OCI-LY7 (cell line): ENCODE data around the gene TRANK1. TPM values are rescaled to one million over a fixed set of nuclear protein-coding genes. Genes with fewer than 3 reads are reported as not detected.

Experiments used
- BruUV-seq: library from RNA; stranded (reverse); fragments of 400-500 nt; replicated peaks from 2 replicates; lab custom pipeline; 2021; lab: Mats Ljungman, UMichigan
- CTCF ChIA-PET: fragments of 300-600 bp; sonication (Branson Sonifier 250); formaldehyde crosslinking; loops from one replicate; lab custom pipeline; 2022; ENCODE audit warnings: antibody characterized with exemption; ENCODE audit not compliant: unreplicated experiment; lab: Charles Lee
- POLR2A ChIA-PET: fragments of 300-600 bp; sonication (Branson Sonifier 250); formaldehyde crosslinking; loops from one replicate; lab custom pipeline; 2022; ENCODE audit warnings: antibody characterized with exemption; lab: Charles Lee
- DNase-seq: peaks from one replicate; pipeline ENCODE4 v3.0.0-alpha.2; 2015; ENCODE audit warnings: low spot score
- H2AFZ ChIP-seq: fragments of 200-600 bp; sonication (generic), shearing (Covaris generic); 2 replicates; pipeline ENCODE4 v1.6.1; 2014; ENCODE audit warnings: mild to moderate bottlenecking, antibody characterized with exemption, low read length, moderate library complexity
- H3K27ac ChIP-seq: fragments of 200-600 bp; sonication (generic); 2 replicates; pipeline ENCODE4 v1.5.1; 2014; ENCODE audit warnings: mixed run types, low read depth, mild to moderate bottlenecking, moderate library complexity, low read length, inconsistent platforms; ENCODE audit not compliant: poor library complexity, severe bottlenecking
- H3K36me3 ChIP-seq: fragments of 200-600 bp; sonication (generic); 2 replicates; pipeline ENCODE4 v1.6.1; 2014; ENCODE audit warnings: mild to moderate bottlenecking, antibody characterized with exemption, low read length, moderate library complexity, mixed read lengths; ENCODE audit not compliant: insufficient read depth
- H3K4me1 ChIP-seq: fragments of 200-600 bp; sonication (generic); 2 replicates; pipeline ENCODE4 v1.5.1; 2014; ENCODE audit warnings: mild to moderate bottlenecking, low read length; ENCODE audit not compliant: insufficient read depth, poor library complexity, severe bottlenecking
- H3K4me2 ChIP-seq: fragments of 200-600 bp; sonication (generic); 2 replicates; pipeline ENCODE4 v1.6.1; 2014; ENCODE audit warnings: mild to moderate bottlenecking, low read length
- H3K4me3 ChIP-seq: fragments of 200-600 bp; sonication (generic); 2 replicates; pipeline ENCODE4 v1.5.1; 2014; ENCODE audit warnings: mild to moderate bottlenecking, low read depth, low read length; ENCODE audit not compliant: poor library complexity, severe bottlenecking
- H3K79me2 ChIP-seq: fragments of 200-600 bp; sonication (generic); 2 replicates; pipeline ENCODE4 v1.6.1; 2016; ENCODE audit warnings: low read depth, mild to moderate bottlenecking, low read length, moderate library complexity, mixed read lengths; ENCODE audit not compliant: insufficient read depth
- H3K9me2 ChIP-seq: fragments of 200-600 bp; sonication (generic); 2 replicates; pipeline ENCODE4 v1.6.1; 2016; ENCODE audit warnings: mild to moderate bottlenecking, low read length, mixed read lengths; ENCODE audit not compliant: insufficient read depth
- H3K9me3 ChIP-seq: fragments of 200-600 bp; sonication (generic); 2 replicates; pipeline ENCODE4 v1.6.1; 2014; ENCODE audit warnings: mild to moderate bottlenecking, mixed run types, low read length, mixed read lengths
- H4K20me1 ChIP-seq: fragments of 200-600 bp; sonication (generic); 2 replicates; pipeline ENCODE4 v1.6.1; 2014; ENCODE audit warnings: mild to moderate bottlenecking, antibody characterized with exemption, low read length, moderate library complexity, mixed read lengths; ENCODE audit not compliant: insufficient read depth
- EZH2phosphoT487 ChIP-seq: fragments of 200-600 bp; sonication (generic); IDR thresholded peaks from 2 replicates; pipeline ENCODE4 v1.6.1; 2018; ENCODE audit warnings: low read depth, borderline replicate concordance, mild to moderate bottlenecking, mixed run types, antibody characterized with exemption, low read length, moderate library complexity, mixed read lengths
- intact Hi-C: fragments of 100-400 bp; cut with micrococcal nuclease; formaldehyde crosslinking; loops from one replicate; pipeline ENCODE4 v1.10.0; 2022; ENCODE audit not compliant: unreplicated experiment
- total RNA-seq, 2 experiments: library from RNA; depleted of rRNA in 1 of 2; stranded (reverse); fragments of >200 nt in 1 of 2; shearing (Covaris generic) in 1 of 2; gene quantifications; 2 replicates each; pipeline ENCODE4 v1.2.3, GENCODE V29; 2014 to 2022
- TF ChIP-seq, protein P1 (sequence below): fragments of 200-600 bp; sonication (generic); conservative IDR thresholded peaks from 2 replicates; pipeline ENCODE4 v1.5.1; 2014; ENCODE audit warnings: mild to moderate bottlenecking, antibody characterized with exemption, low read length, moderate library complexity, mixed read lengths

The TRANK1 gene
- total RNA-seq, 2 experiments from 2014 or later = 34.9 to 57.1 TPM

DNA sequence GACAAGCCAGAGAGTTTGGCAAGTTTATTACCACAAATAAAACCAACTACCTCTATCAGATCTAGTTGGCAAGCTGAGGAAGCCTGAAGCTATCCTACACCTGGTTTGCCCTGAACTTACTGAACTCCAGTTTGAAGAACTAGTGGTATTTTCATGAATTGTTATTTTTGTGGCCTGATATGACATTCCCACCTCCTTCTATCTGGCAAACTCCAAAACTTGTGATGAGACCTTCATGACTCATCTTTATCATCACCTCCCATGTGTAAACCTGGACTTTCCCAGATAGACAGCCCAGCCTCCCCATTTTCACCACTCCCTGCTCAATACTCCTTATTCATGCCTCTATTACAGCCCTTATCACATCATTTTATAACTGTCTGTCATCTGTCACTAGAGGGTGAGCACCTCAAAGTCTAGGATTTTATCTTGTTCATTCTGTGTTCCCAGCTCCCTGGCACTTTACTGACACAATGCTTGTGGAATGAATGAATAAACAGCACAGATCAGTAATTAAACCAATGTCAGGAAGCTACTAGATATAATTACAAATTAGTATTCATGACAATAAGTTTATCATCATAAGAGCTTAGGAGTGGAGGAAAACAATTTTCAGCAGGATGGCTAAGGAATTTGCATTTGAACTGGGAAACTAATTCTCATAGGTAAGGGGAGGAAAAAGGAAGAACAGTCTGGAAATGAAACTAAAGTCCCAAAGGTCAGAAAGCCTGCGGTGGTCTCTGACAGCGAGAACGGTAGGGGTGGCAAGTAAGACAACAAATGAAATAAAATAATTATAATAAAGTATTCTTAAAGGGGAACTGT is 13.2 kb upstream of the TRANK1 start:
- H4K20me1 ChIP-seq = no peaks in the 10 kb centered on the region
- peak overlapping the region; percentile 66 for H3K4me2 ChIP-seq
- no TSS peak for BruUV-seq

DNA sequence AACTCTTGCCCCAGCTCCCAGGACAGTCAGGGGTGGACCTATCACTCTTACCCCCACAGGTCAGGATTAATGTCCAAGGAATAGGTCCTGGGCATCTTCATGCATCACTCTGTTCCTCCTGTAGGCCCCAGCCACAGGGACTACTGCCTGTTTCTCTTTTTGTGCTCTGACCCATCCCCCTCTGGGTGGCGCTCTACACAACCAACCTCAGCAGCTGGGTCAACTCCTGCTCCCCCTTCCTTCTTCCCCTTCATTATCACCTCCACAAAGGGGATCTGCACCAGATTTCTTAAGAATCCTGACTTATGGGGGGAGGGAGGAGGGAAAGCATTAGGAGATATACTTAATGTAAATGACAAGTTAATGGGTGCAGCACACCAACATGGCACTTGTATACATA is 12.2 kb upstream of the TRANK1 start:
- intact Hi-C loops = no loop called here
- Histone ChIP-seq H3K27ac (no peak overlapping the region), H3K4me2 (no peak overlapping the region), H3K9me2 (no peaks in the 10 kb centered on the region), H3K36me3 (no peaks in the 10 kb centered on the region), H3K4me3 (no peak overlapping the region), H2AFZ (no peak overlapping the region; the same call in 1 of the 2 replicates), H3K79me2 (no peaks in the 10 kb centered on the region), H4K20me1 (no peaks in the 10 kb centered on the region), H3K9me3 (no peaks in the 10 kb centered on the region), H3K4me1 (peaks cover 14% of the 10 kb centered on the region)
- CTCF ChIA-PET = interaction anchor here (1.3 to 2.6 kb wide), 3 partner anchors 12 to 36 kb away, joined by 3 to 14 read pairs (median 4); partner anchors contain the start of genes EPM2AIP1, MLH1 and TRANK1
- POLR2A ChIA-PET = interaction anchor here (0.8 to 2.2 kb wide), 5 partner anchors 11 to 65 kb away, joined by 4 to 11 read pairs (median 6); partner anchors contain the start of gene TRANK1
- no peak for DNase-seq
- TF ChIP-seq EZH2phosphoT487 = no peak
- TF ChIP-seq, protein P1, sequence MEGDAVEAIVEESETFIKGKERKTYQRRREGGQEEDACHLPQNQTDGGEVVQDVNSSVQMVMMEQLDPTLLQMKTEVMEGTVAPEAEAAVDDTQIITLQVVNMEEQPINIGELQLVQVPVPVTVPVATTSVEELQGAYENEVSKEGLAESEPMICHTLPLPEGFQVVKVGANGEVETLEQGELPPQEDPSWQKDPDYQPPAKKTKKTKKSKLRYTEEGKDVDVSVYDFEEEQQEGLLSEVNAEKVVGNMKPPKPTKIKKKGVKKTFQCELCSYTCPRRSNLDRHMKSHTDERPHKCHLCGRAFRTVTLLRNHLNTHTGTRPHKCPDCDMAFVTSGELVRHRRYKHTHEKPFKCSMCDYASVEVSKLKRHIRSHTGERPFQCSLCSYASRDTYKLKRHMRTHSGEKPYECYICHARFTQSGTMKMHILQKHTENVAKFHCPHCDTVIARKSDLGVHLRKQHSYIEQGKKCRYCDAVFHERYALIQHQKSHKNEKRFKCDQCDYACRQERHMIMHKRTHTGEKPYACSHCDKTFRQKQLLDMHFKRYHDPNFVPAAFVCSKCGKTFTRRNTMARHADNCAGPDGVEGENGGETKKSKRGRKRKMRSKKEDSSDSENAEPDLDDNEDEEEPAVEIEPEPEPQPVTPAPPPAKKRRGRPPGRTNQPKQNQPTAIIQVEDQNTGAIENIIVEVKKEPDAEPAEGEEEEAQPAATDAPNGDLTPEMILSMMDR = peak; percentile 76
- no TSS peak for BruUV-seq

More for the DNA sequence above, 13.2 kb upstream of the TRANK1 start:
- Histone ChIP-seq H2AFZ (peak overlapping the region; percentile 90), H3K79me2 (no peaks in the 10 kb centered on the region), H3K4me1 (peaks cover 14% of the 10 kb centered on the region), H3K4me3 (peak overlapping the region; percentile 30), H3K9me3 (no peaks in the 10 kb centered on the region), H3K27ac (no peak overlapping the region), H3K9me2 (no peaks in the 10 kb centered on the region), H3K36me3 (no peaks in the 10 kb centered on the region)
- ChIA-PET CTCF (interaction anchor here (0.8 to 2.6 kb wide), 12 partner anchors 12 to 200 kb away, joined by 3 to 14 read pairs (median 4); partner anchors contain the start of genes EPM2AIP1, MLH1 and TRANK1), POLR2A (interaction anchor here (0.6 to 2.2 kb wide), 14 partner anchors 8 to 255 kb away, joined by 3 to 11 read pairs (median 6); partner anchors contain the start of gene TRANK1)
- intact Hi-C loops = loop anchor here (1.0 to 2.0 kb wide), 5 partner anchors 33 to 229 kb away; no protein-coding TSS in a partner anchor
- DNase-seq = no peak
- TF ChIP-seq EZH2phosphoT487 = no peak
- TF ChIP-seq, protein P1 = no peak
